Hepatocyte (in vitro differentiated cells): ENCODE data around the gene C11orf54. TPM values are rescaled to one million over a fixed set of nuclear protein-coding genes. Genes with fewer than 3 reads are reported as not detected.

ENCODE experiments used
- DNase-seq: peaks from one replicate; pipeline ENCODE4 v3.0.0-alpha.2; 2016; ENCODE audit warnings: low spot score
- H2AFZ ChIP-seq: fragments of 200-600 bp; sonication (generic); 2 replicates; pipeline ENCODE4 v1.6.0; 2016; ENCODE audit warnings: antibody characterized with exemption, mild to moderate bottlenecking
- H3K27ac ChIP-seq: fragments of 200-600 bp; sonication (generic); 2 replicates; pipeline ENCODE4 v1.5.1; 2016; ENCODE audit warnings: mild to moderate bottlenecking
- H3K27me3 ChIP-seq: fragments of 200-600 bp; sonication (generic); 2 replicates; pipeline ENCODE4 v1.6.1; 2016
- H3K36me3 ChIP-seq: fragments of 200-600 bp; sonication (generic); replicated peaks from 2 replicates; pipeline ENCODE4 v1.5.1; 2016; ENCODE audit warnings: low read depth; ENCODE audit not compliant: insufficient read depth
- H3K4me1 ChIP-seq: fragments of 200-600 bp; sonication (generic); 2 replicates; pipeline ENCODE4 v1.5.1; 2016; ENCODE audit warnings: mild to moderate bottlenecking, moderate library complexity; ENCODE audit not compliant: insufficient read depth
- H3K4me2 ChIP-seq: fragments of 200-600 bp; sonication (generic); 2 replicates; pipeline ENCODE4 v1.6.0; 2016
- H3K4me3 ChIP-seq: fragments of 200-600 bp; sonication (generic); 2 replicates; pipeline ENCODE4 v1.5.1; 2016; ENCODE audit warnings: mild to moderate bottlenecking
- H3K79me2 ChIP-seq: fragments of 200-600 bp; sonication (generic); 2 replicates; pipeline ENCODE4 v1.6.0; 2017; ENCODE audit warnings: mild to moderate bottlenecking
- H3K9me2 ChIP-seq: fragments of 200-600 bp; sonication (generic); replicated peaks from 2 replicates; pipeline ENCODE4 v1.6.0; 2017; ENCODE audit warnings: mild to moderate bottlenecking; ENCODE audit not compliant: insufficient read depth
- H3K9me3 ChIP-seq: fragments of 200-600 bp; sonication (generic); 2 replicates; pipeline ENCODE4 v1.5.1; 2016; ENCODE audit warnings: low read depth, mild to moderate bottlenecking
- H4K20me1 ChIP-seq: fragments of 200-600 bp; sonication (generic); 2 replicates; pipeline ENCODE4 v1.6.0; 2016; ENCODE audit warnings: mild to moderate bottlenecking; ENCODE audit not compliant: insufficient read depth, poor library complexity, severe bottlenecking
- CTCF ChIP-seq: fragments of 200-600 bp; sonication (generic); IDR thresholded peaks from 2 replicates; pipeline ENCODE4 v1.5.1; 2016; ENCODE audit warnings: antibody characterized with exemption, mild to moderate bottlenecking; ENCODE audit not compliant: poor library complexity
- EZH2 ChIP-seq: fragments of 200-600 bp; sonication (generic); IDR thresholded peaks from 2 replicates; pipeline ENCODE4 v1.6.1; 2016; ENCODE audit warnings: antibody characterized with exemption, mild to moderate bottlenecking, borderline replicate concordance
- EZH2phosphoT487 ChIP-seq: fragments of 200-600 bp; sonication (generic); IDR thresholded peaks from one replicate; pipeline ENCODE4 v1.6.1; 2018; ENCODE audit warnings: antibody characterized with exemption, mild to moderate bottlenecking, low read depth, moderate library complexity; ENCODE audit not compliant: unreplicated experiment, severe bottlenecking
- WGBS: methylation state at CpG from one replicate; pipeline ENCODE4 v1.1.6; 2016; ENCODE audit warnings: low lambda C conversion rate; ENCODE audit errors: missing lambda C conversion rate; 5-methylcytosine and 5-hydroxymethylcytosine counted together
- polyA plus RNA-seq: library from polyadenylated mRNA; unstranded; fragments of >200 nt; fragmentation: Nextera tagmentation; extraction: Ambion mirVana; gene quantifications from 2 replicates; pipeline ENCODE4 v1.2.1, GENCODE V29; 2016
- total RNA-seq: library from RNA; depleted of rRNA; stranded (reverse); fragments of >200 nt; gene quantifications from 2 replicates; pipeline ENCODE4 v1.2.3, GENCODE V29; 2014

Gene C11orf54
- total and polyA plus RNA-seq, 2 experiments from 2014 or later = 31.1 to 75.6 TPM

GRCh38 chr11:93712678-93713077 is 28.8 kb upstream of the C11orf54 start:
- no peaks in the 10 kb centered on the region for H3K9me2 ChIP-seq
- peaks cover 8% of the 10 kb centered on the region for H3K9me3 ChIP-seq
- no peaks in the 10 kb centered on the region for H3K4me1 ChIP-seq
- no peak for TF ChIP-seq CTCF
- H3K4me2 ChIP-seq = no peak overlapping the region
- no peaks in the 10 kb centered on the region for H3K36me3 ChIP-seq
- no peak for DNase-seq
- no peak overlapping the region for H2AFZ ChIP-seq
- no peaks in the 10 kb centered on the region for H3K27me3 ChIP-seq
- H3K27ac ChIP-seq = no peak overlapping the region
- no peak overlapping the region for H3K4me3 ChIP-seq
- H3K79me2 ChIP-seq = peaks cover 7% of the 10 kb centered on the region
- no peaks in the 10 kb centered on the region for H4K20me1 ChIP-seq

- no peak for DNase-seq
- Histone ChIP-seq H3K4me3 (no peak overlapping the region), H3K27me3 (no peaks in the 10 kb centered on the region), H3K27ac (no peak overlapping the region), H3K9me2 (no peaks in the 10 kb centered on the region), H3K4me2 (no peak overlapping the region), H3K4me1 (no peaks in the 10 kb centered on the region), H3K36me3 (no peaks in the 10 kb centered on the region), H4K20me1 (no peaks in the 10 kb centered on the region), H3K9me3 (peaks cover 3% of the 10 kb centered on the region), H3K79me2 (peaks cover 7% of the 10 kb centered on the region), H2AFZ (no peak overlapping the region)
- no peak for TF ChIP-seq CTCF
- TF ChIP-seq EZH2 = no peak
- no peak for TF ChIP-seq EZH2phosphoT487
- 97% methylated on average over 4 of the region's 4 CpGs for WGBS
Observed at GRCh38 chr11:93715797-93716396, 25.6 kb upstream of the C11orf54 start.

GRCh38 chr11:93717501-93717900 is 24.0 kb upstream of the C11orf54 start:
- no peak overlapping the region for H3K27ac ChIP-seq

More at GRCh38 chr11:93717501-93717900, 24.0 kb upstream of the C11orf54 start:
- Histone ChIP-seq H3K36me3 (no peaks in the 10 kb centered on the region), H3K27me3 (no peaks in the 10 kb centered on the region), H3K9me3 (no peaks in the 10 kb centered on the region), H2AFZ (no peak overlapping the region), H3K4me3 (no peak overlapping the region), H4K20me1 (no peaks in the 10 kb centered on the region), H3K4me2 (no peak overlapping the region), H3K79me2 (peaks cover 2% of the 10 kb centered on the region), H3K4me1 (no peaks in the 10 kb centered on the region), H3K9me2 (no peaks in the 10 kb centered on the region)
- WGBS = 96% methylated on average over 1 of the region's 1 CpG
- no peak for DNase-seq
- TF ChIP-seq EZH2 (no peak), CTCF (no peak), EZH2phosphoT487 (no peak)
